GM21367 (cell line): ENCODE data around the gene ERICH3.

Source experiments
- ATAC-seq: cut with Tn5 transposase; IDR thresholded peaks from one replicate; pipeline ENCODE4 v1.9.1; 2021; ENCODE audit not compliant: unreplicated experiment

ERICH3 gene

GRCh38 chr1:74592580-74593355 is 80.8 kb downstream of the ERICH3 start:
- peak; percentile 52 for ATAC-seq

DNA sequence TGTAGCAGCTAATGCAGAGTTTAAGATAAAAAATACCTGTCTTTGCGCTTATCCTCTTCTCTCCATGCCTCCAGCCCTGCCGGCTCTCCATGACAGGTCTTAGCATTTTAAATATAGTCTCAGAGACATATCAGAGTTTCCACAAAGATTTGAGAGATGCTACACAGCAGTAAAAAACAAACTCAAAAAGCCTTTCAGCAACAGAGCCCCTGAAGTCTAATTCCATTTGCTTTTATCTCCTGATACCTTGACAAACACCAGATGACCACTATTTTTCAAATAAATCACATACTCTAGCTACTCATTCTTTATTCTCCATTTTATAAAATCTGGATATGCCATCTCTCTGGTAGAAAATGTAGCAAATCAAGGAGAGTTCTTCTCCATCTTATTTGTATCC is 81.6 kb downstream of the ERICH3 start:
- ATAC-seq, result no peak

DNA sequence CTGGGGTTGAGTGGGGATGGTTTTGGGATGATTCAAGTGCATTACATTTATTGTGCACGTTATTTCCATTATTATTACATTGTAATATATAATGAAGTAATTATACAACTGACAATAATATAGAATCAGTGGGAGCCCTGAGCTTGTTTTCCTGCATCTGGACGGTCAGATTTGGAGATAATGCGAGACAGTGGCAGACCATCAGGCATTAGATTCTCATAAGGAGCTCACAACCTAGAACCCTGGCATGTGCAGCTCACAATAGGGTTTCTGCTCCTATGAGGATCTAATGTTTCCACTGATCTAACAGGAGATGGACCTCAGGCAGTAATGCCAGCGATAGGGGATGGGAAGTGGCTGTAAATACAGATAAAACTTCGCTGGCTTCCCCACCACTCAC is 83.3 kb downstream of the ERICH3 start:
- no peak for ATAC-seq

DNA sequence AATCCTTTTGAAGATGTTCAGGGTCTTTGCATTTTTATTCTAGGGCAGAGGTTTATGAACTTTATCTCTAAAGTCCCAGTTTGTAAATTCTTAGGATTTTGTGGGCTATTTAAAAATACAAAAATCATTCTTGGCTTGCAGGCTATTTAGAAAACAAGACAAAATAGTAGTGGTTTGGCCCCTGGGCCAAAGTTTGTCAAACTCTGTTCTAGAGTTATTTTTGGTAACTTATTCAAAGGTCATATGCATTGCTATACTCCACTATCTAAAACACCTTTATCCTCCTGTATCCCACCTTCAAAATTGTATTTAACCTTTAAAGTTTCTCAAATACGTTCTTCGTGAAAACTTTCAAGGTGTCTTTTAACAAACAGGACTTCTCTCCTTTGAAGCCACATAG is 85.7 kb downstream of the ERICH3 start:
- no peak for ATAC-seq

DNA sequence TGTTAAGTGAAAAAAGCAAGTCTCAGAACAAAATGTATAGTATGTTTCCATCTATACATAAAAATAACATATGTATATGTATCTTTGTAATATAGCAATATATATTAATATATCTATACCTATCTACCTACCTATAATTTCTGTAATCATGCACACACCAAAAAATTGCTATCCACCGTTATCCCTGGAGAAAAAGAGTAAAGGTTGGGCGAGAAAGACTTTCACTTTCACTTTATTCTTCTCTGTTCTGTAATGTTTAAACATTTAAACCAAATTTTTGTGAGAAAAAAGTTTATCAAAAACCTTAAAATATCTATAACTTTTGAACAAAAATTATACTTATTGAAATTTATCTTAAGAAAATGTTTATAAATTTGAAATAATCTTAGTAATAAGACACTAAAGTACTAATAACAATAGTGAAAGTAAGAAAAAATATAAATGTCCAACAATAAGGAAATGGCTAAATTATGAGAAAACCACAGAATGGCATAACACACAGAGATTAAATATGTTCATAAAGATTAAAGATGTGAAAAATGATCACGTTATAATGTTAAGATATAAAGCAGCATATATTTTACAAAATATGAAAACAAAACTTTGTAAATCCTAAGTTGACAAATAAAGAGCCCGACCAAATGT is 87.2 kb downstream of the ERICH3 start:
- ATAC-seq, result no peak

- ATAC-seq, result no peak
These were observed 89.4 kb downstream of the ERICH3 start for GRCh38 chr1:74584185-74584584.

DNA sequence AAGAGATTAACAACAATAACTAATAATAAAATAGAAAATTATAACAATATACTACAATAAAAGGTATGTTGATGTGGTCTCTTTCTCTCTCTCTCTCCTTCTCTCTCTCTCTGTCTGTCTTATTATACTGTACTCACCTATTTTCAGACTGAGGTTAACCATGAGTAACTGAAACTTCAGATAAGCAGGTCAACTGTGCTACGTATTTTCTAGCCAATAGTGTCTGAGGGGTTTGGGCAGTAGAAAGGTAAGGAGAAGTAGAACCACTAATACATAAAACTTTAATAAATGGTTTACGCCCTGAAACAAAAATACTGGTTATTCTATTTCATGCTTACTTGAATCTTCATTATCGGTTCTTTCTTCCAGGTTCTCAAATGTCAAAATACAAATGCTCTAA is 90.2 kb downstream of the ERICH3 start:
- ATAC-seq, result no peak

DNA sequence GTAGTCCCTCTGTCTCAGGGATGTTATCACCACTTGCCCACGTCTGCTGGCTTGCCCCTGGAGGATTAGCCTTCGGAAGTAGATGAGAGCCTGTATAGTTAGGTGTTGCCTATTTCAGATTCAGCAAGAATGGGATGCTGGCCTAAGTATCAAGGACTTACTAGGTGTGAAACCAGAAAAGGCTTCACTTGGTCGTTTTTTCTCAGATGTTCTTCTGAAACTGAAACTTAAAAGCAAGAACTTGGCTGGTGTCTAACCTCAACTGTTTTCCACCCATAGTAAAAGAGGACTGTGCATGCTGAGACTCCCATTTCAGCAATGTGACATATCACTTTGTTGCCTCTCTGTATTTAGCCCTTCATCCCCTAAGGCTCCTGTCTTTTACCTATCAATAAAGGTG is 94.2 kb downstream of the ERICH3 start:
- peak; percentile 100 for ATAC-seq

- no peak for ATAC-seq
These were observed 95.5 kb downstream of the ERICH3 start for GRCh38 chr1:74578101-74578500.

- ATAC-seq, result no peak
These were observed 101.7 kb downstream of the ERICH3 start for GRCh38 chr1:74571891-74572290.

DNA sequence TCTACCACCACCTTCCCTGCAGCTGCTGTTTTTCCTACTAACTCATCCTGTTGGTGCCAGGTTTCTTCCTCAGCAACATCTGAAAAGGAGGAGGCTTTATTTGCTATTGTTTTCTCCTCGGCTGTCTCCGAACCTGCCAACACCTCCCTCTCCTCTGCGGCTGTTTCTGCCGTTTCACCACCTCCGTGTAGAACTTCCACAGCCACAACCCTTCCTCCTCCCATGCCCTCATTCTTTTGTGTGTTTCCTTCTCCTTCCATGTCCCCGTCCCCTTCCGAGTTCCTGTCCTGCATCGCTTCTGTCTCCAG is 102.1 kb downstream of the ERICH3 start:
- no peak for ATAC-seq

- no peak for ATAC-seq
These were observed 102.6 kb downstream of the ERICH3 start for GRCh38 chr1:74570797-74571492.

DNA sequence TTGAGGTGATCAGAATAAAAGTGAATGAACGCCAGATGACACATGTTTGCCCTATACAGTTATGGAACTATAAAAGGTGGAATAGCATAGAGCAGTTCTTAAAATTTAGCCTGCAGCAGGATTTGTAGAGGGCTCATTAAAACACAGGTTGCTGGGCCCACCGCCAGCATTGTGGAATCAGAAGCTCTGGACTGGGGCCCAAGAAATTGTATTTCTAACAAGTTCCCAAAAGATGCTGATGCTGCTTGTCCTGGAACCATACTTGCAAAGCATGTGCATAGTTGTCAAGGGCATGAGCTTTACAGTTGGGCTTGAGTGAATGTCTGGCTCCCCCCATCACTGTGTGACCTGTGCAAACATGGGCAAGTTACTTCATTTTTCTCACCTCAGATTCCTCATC is 123.7 kb downstream of the ERICH3 start:
- no peak for ATAC-seq

GRCh38 chr1:74548961-74549750 is 124.4 kb downstream of the ERICH3 start:
- ATAC-seq, result no peak

DNA sequence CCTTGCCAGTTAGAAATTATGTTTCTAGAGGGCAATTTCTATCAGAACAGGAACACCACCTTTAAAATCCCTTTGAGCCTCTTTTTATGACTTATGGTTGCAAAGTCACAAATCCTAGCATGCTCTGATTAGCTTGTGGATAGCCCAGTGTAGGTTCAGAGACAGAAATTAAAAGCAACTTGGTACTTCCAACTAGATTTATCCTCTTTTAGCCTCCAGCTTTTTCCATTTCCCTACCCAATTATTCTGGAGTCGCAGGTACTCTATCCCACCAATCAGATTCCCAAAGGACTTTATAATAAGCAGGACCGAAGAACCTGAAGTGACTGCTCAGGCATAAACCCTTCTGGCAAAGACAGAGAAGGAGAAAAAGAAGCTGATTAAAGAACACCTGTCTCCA is 127.8 kb downstream of the ERICH3 start:
- no peak for ATAC-seq

DNA sequence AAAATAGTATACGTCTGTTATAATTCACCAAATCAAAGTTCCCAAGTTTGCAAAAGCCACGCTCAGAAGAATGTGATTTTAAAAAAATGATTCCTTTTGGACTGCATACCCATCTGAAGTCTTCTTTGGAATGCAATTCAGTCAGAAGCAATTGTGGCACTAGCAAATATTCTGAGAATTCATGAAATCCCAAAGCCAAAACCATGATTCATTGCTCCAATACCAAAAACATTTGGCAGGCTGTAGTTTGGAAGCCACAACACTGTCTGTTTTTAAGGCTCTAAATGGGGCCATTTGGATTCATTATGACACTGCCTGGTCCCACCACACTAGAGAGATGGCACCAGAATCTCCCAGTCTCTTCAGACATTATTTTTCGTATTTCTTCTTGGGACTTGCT is 139.4 kb downstream of the ERICH3 start:
- ATAC-seq, result no peak

GRCh38 chr1:74531796-74532195 is 141.8 kb downstream of the ERICH3 start:
- no peak for ATAC-seq

GRCh38 chr1:74530892-74531291 is 142.7 kb downstream of the ERICH3 start:
- no peak for ATAC-seq

- ATAC-seq, result no peak
These were observed 145.5 kb downstream of the ERICH3 start for GRCh38 chr1:74528123-74528522.

GRCh38 chr1:74526708-74527107 is 146.9 kb downstream of the ERICH3 start:
- no peak for ATAC-seq

DNA sequence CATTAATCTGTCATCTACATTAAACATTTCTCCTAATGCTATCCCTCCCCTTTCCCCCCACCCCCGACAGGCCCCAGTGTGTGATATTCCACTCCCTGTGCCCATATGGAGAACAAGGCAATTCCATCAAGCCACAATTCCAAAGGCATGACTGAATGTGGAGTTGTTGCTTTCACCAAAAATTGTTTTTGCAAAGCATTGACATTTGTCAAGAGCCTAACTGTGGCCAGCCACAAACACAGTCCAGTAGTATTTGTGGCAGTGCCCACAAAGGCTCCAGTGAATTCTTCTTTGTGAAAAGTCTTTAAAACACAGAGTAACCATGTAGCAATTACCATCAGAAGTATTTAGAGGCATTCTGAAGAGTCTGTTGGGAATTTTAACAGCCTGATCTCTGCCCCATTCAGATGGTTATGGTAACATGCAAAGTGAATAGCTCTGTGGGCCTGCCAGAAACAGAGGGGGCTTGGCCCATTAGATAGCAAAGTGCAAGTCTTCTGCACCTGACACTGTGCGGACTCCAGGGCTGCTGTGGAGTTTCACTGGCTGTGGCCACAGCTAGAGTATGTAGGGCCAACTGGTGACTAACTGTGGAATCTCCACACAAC is 149.6 kb downstream of the ERICH3 start:
- no peak for ATAC-seq
